Naive B cell (primary cell): ENCODE measurements around the gene PET100. TPM values are rescaled to one million over a fixed set of nuclear protein-coding genes. Genes with fewer than 3 reads are reported as not detected.
A peak's percentile ranks its signal among the peaks of the same experiment; 100 is the strongest.

ENCODE experiments used
- ATAC-seq, 2 donors: fragments of 150-1000 bp; cut with Tn5 transposase; 2 replicates each; pipeline ENCODE4 v1.10.0; 2021; ENCODE audit warnings: low read depth in 2 of 2, mild to moderate bottlenecking in 2 of 2, moderate library complexity in 2 of 2
- DNase-seq: peaks from one replicate; pipeline ENCODE4 v3.0.0; 2022
- H3K27ac Mint-ChIP-seq, 6 donors: one replicate each; pipeline ENCODE4 v1.8.0; 2020 to 2022; ENCODE audit warnings: mild to moderate bottlenecking in 6 of 6, mixed read lengths in 6 of 6, moderate library complexity in 5 of 6, inconsistent platforms in 2 of 6
- H3K27me3 Mint-ChIP-seq, 3 donors: one replicate each; pipeline ENCODE4 v1.8.0; 2021 to 2022; ENCODE audit warnings: mixed read lengths in 3 of 3, mild to moderate bottlenecking in 1 of 3
- H3K36me3 Mint-ChIP-seq, 2 donors: one replicate each; pipeline ENCODE4 v1.8.0; 2020 to 2022; ENCODE audit warnings: mixed read lengths in 2 of 2, inconsistent platforms in 1 of 2, mild to moderate bottlenecking in 1 of 2
- H3K4me1 Mint-ChIP-seq, 3 donors: one replicate each; pipeline ENCODE4 v1.8.0; 2020 to 2022; ENCODE audit warnings: mixed read lengths in 3 of 3, inconsistent platforms in 1 of 3, mild to moderate bottlenecking in 1 of 3, moderate library complexity in 1 of 3
- H3K4me3 Mint-ChIP-seq, 8 donors: one replicate each; pipeline ENCODE4 v1.8.0; 2020 to 2022; ENCODE audit warnings: mild to moderate bottlenecking in 8 of 8, mixed read lengths in 8 of 8, moderate library complexity in 8 of 8, inconsistent platforms in 2 of 8
- H3K9me3 Mint-ChIP-seq, 7 donors: one replicate each; pipeline ENCODE4 v1.8.0; 2020 to 2022; ENCODE audit warnings: mixed read lengths in 7 of 7, mild to moderate bottlenecking in 5 of 7, inconsistent platforms in 2 of 7, moderate library complexity in 1 of 7
- polyA plus RNA-seq, 6 donors: library from polyadenylated mRNA; unstranded; fragments of 300-500 nt; fragmentation: Illumina TruSeq; gene quantifications; one replicate each; pipeline ENCODE4 v1.2.3, GENCODE V29; 2021; ENCODE audit warnings: low read depth in 6 of 6

Gene PET100
- polyA plus RNA-seq, 6 donors from 2014 or later: 195 to 441 (median 254) TPM

- Mint-ChIP-seq H3K27me3 (no peaks in the 10 kb centered on the region), H3K9me3 (peaks cover 0 to 1% (median 0%) of the 10 kb centered on the region in 7 donors), H3K27ac (peak overlapping the region in 2 of 6 donors; percentile 35 to 70), H3K36me3 (peaks cover 18% of the 10 kb centered on the region in 2 donors), H3K4me1 (peaks cover 0 to 8% (median 0%) of the 10 kb centered on the region in 3 donors), H3K4me3 (no peak overlapping the region)
- no peak for ATAC-seq
- no peak for DNase-seq
Measured at GRCh38 chr19:7618771-7619510, 10.7 kb upstream of the PET100 start.

- no peak for ATAC-seq
- Mint-ChIP-seq H3K36me3 (peaks cover 18% of the 10 kb centered on the region in 2 donors), H3K27ac (no peak overlapping the region)
Measured at GRCh38 chr19:7619671-7620441, 9.7 kb upstream of the PET100 start.

GRCh38 chr19:7620442-7621412 lies 8.9 kb upstream of the PET100 start:
- Mint-ChIP-seq H3K9me3 (peaks cover 0 to 1% (median 0%) of the 10 kb centered on the region in 7 donors), H3K4me1 (peaks cover 0 to 12% (median 0%) of the 10 kb centered on the region in 3 donors), H3K4me3 (no peak overlapping the region), H3K27me3 (no peaks in the 10 kb centered on the region), H3K27ac (no peak overlapping the region), H3K36me3 (peaks cover 18% of the 10 kb centered on the region in 2 donors)
- ATAC-seq (no peak), DNase-seq (no peak)

More at GRCh38 chr19:7619671-7620441, 9.7 kb upstream of the PET100 start:
- H3K9me3 Mint-ChIP-seq: peaks cover 0 to 1% (median 0%) of the 10 kb centered on the region in 7 donors
- H3K4me3 Mint-ChIP-seq: no peak overlapping the region
- peaks cover 0 to 10% (median 0%) of the 10 kb centered on the region in 3 donors for H3K4me1 Mint-ChIP-seq
- DNase-seq: no peak
- H3K27me3 Mint-ChIP-seq: no peaks in the 10 kb centered on the region

GRCh38 chr19:7622933-7623685 lies 6.5 kb upstream of the PET100 start:
- H3K4me1 Mint-ChIP-seq: peaks cover 9 to 24% (median 10%) of the 10 kb centered on the region in 3 donors
- H3K27me3 Mint-ChIP-seq: no peaks in the 10 kb centered on the region
- peaks cover 16 to 18% of the 10 kb centered on the region in 2 donors for H3K36me3 Mint-ChIP-seq
- peak; percentile 28 to 29 for ATAC-seq
- no peaks in the 10 kb centered on the region for H3K9me3 Mint-ChIP-seq
- DNase-seq: no peak
- peak overlapping the region in 1 of 8 donors; percentile 18 for H3K4me3 Mint-ChIP-seq
- no peak overlapping the region for H3K27ac Mint-ChIP-seq

GRCh38 chr19:7623725-7624603 lies 5.6 kb upstream of the PET100 start:
- no peak overlapping the region for H3K27ac Mint-ChIP-seq
- ATAC-seq: no peak

GRCh38 chr19:7624810-7625209 lies 4.8 kb upstream of the PET100 start:
- H3K27ac Mint-ChIP-seq: no peak overlapping the region
- H3K9me3 Mint-ChIP-seq: no peaks in the 10 kb centered on the region
- ATAC-seq (no peak), DNase-seq (no peak)
- peak overlapping the region in 1 of 8 donors; percentile 24 for H3K4me3 Mint-ChIP-seq
- H3K36me3 Mint-ChIP-seq: peaks cover 11 to 16% of the 10 kb centered on the region in 2 donors
- H3K4me1 Mint-ChIP-seq: peaks cover 26 to 32% (median 27%) of the 10 kb centered on the region in 3 donors
- no peaks in the 10 kb centered on the region for H3K27me3 Mint-ChIP-seq

More at GRCh38 chr19:7623725-7624603, 5.6 kb upstream of the PET100 start:
- Mint-ChIP-seq H3K9me3 (no peaks in the 10 kb centered on the region), H3K36me3 (peaks cover 9 to 11% of the 10 kb centered on the region in 2 donors), H3K4me1 (peaks cover 18 to 23% (median 19%) of the 10 kb centered on the region in 3 donors), H3K27me3 (no peaks in the 10 kb centered on the region), H3K4me3 (peak overlapping the region in 1 of 8 donors; percentile 24)
- DNase-seq: no peak

GRCh38 chr19:7625763-7626372 lies 3.7 kb upstream of the PET100 start:
- Mint-ChIP-seq H3K4me1 (peaks cover 37 to 42% (median 38%) of the 10 kb centered on the region in 3 donors), H3K9me3 (no peaks in the 10 kb centered on the region), H3K36me3 (peaks cover 11 to 18% of the 10 kb centered on the region in 2 donors), H3K27me3 (no peaks in the 10 kb centered on the region), H3K4me3 (peak overlapping the region in 1 of 8 donors; percentile 9), H3K27ac (no peak overlapping the region)
- no peak for ATAC-seq
- DNase-seq: no peak

- ATAC-seq: no peak
- Mint-ChIP-seq H3K4me1 (peaks cover 40 to 50% (median 42%) of the 10 kb centered on the region in 3 donors), H3K27ac (no peak overlapping the region), H3K4me3 (peak overlapping the region in 3 of 8 donors; percentile 26 to 94 (median 75)), H3K9me3 (no peaks in the 10 kb centered on the region), H3K36me3 (peaks cover 6 to 18% of the 10 kb centered on the region in 2 donors), H3K27me3 (no peaks in the 10 kb centered on the region)
- no peak for DNase-seq
Measured at GRCh38 chr19:7627166-7627565, 2.4 kb upstream of the PET100 start.

GRCh38 chr19:7628589-7629311 lies 843 bp upstream of the PET100 start:
- no peak for DNase-seq
- Mint-ChIP-seq H3K27ac (peak overlapping the region; percentile 98 to 99 (median 99)), H3K9me3 (no peaks in the 10 kb centered on the region), H3K36me3 (peaks cover 0 to 11% of the 10 kb centered on the region in 2 donors), H3K4me1 (peaks cover 42 to 55% (median 45%) of the 10 kb centered on the region in 3 donors), H3K27me3 (no peaks in the 10 kb centered on the region), H3K4me3 (peak overlapping the region; percentile 93 to 100 (median 98))
- ATAC-seq: no peak

- Mint-ChIP-seq H3K4me3 (peak overlapping the region in 6 of 8 donors; percentile 24 to 70 (median 48)), H3K36me3 (peaks cover 0 to 11% of the 10 kb centered on the region in 2 donors), H3K9me3 (no peaks in the 10 kb centered on the region), H3K27ac (peak overlapping the region in 3 of 6 donors; percentile 38 to 99 (median 42)), H3K27me3 (no peaks in the 10 kb centered on the region), H3K4me1 (peaks cover 56 to 77% (median 56%) of the 10 kb centered on the region in 3 donors)
- DNase-seq: no peak
- no peak for ATAC-seq
Measured at GRCh38 chr19:7631577-7631976, 2.0 kb downstream of the PET100 start.
